AG04450 (cell line): ENCODE measurements around the gene ITGB1. TPM values are rescaled to one million over a fixed set of nuclear protein-coding genes. Genes with fewer than 3 reads are reported as not detected.
"Not testable (repeated sequence)": the region's sequence is repeated elsewhere in the genome, so short reads cannot be mapped to it uniquely, and the experiment has no call there.

Source experiments
- CTCF ChIA-PET: fragments of 300-600, 350-600 bp; formaldehyde crosslinking; extraction: SDS; loops from one replicate; lab custom pipeline; 2022; ENCODE audit warnings: antibody characterized with exemption, inconsistent platforms; lab: Charles Lee
- POLR2A ChIA-PET: fragments of 350-600 bp; formaldehyde crosslinking; extraction: SDS; loops from one replicate; lab custom pipeline; 2021; ENCODE audit warnings: antibody characterized with exemption, inconsistent platforms; lab: Yijun Ruan, JAX
- DNase-seq: peaks from one replicate; pipeline ENCODE4 v3.0.0-alpha.2; 2011; ENCODE audit warnings: low read depth, low spot score
- H3K27ac ChIP-seq: one replicate; pipeline ENCODE4 v1.5.1; 2012; ENCODE audit warnings: low read depth, low read length, control low read depth
- H3K27me3 ChIP-seq: one replicate; pipeline ENCODE4 v1.6.0; 2012; ENCODE audit warnings: low read length; ENCODE audit not compliant: control insufficient read depth, insufficient read depth
- H3K4me3 ChIP-seq: 2 replicates; pipeline ENCODE4 v1.5.1; 2011; ENCODE audit warnings: mild to moderate bottlenecking, low read depth, low read length, control low read depth
- H3K9me3 ChIP-seq: 2 replicates; pipeline ENCODE4 v1.5.1; 2012; ENCODE audit warnings: low read length; ENCODE audit not compliant: control insufficient read depth, insufficient read depth
- CTCF ChIP-seq: IDR thresholded peaks from 2 replicates; pipeline ENCODE4 v1.5.1; 2011; ENCODE audit warnings: low read depth, low read length, control low read depth, inconsistent platforms
- polyA plus RNA-seq: library from polyadenylated mRNA; depleted of rRNA; stranded (reverse); fragments of >200 nt; gene quantifications from 2 replicates; pipeline ENCODE4 v1.2.3, GENCODE V29; 2011

The ITGB1 gene
- polyA plus RNA-seq, 1 experiment, result 2,796 TPM

DNA sequence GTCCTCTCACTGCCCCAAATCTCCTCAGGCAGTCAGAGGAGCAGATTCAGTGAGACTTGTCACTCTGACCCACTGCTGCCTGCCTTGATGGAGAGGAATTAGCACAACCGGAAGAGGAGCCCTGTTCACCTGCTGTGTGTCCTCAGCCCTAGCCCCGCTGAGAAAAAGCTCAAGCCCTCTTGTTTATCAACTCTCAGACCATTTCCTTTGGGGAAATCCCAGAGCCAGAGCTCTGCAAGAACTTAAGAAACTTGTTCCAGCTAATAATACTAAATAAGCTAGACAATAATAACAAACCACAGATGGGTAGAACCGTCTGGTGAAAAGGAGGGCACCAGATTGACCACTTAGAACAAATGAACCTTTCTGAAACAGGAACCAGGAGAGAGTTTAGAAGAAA lies 37.7 kb upstream of the ITGB1 start:
- no peak for TF ChIP-seq CTCF
- POLR2A ChIA-PET, result interaction anchor here (1.2 kb wide), 1 partner anchor 16 kb away, joined by 4 read pairs; no protein-coding TSS in a partner anchor
- Histone ChIP-seq H3K4me3 (no peak overlapping the region), H3K27ac (no peak overlapping the region), H3K27me3 (no peaks in the 10 kb centered on the region), H3K9me3 (no peaks in the 10 kb centered on the region)
- no peak for DNase-seq
- CTCF ChIA-PET, result no interaction called here

GRCh38 chr10:32995066-32995622 lies 37.1 kb upstream of the ITGB1 start:
- no peaks in the 10 kb centered on the region for H3K27me3 ChIP-seq
- DNase-seq, result no peak
- TF ChIP-seq CTCF, result no peak
- H3K4me3 ChIP-seq, result no peak overlapping the region
- no peaks in the 10 kb centered on the region for H3K9me3 ChIP-seq
- ChIA-PET CTCF (no interaction called here), POLR2A (no interaction called here)
- no peak overlapping the region for H3K27ac ChIP-seq

GRCh38 chr10:32994632-32995031 lies 36.6 kb upstream of the ITGB1 start:
- CTCF ChIA-PET, POLR2A ChIA-PET: not testable (repeated sequence)

GRCh38 chr10:32992310-32992709 lies 34.3 kb upstream of the ITGB1 start:
- H3K27me3 ChIP-seq, POLR2A ChIA-PET, H3K27ac ChIP-seq, H3K9me3 ChIP-seq, CTCF ChIA-PET, DNase-seq, H3K4me3 ChIP-seq: not testable (repeated sequence)

More at GRCh38 chr10:32994632-32995031, 36.6 kb upstream of the ITGB1 start:
- not testable (repeated sequence) for H3K27ac ChIP-seq, H3K27me3 ChIP-seq, H3K4me3 ChIP-seq, H3K9me3 ChIP-seq, DNase-seq

DNA sequence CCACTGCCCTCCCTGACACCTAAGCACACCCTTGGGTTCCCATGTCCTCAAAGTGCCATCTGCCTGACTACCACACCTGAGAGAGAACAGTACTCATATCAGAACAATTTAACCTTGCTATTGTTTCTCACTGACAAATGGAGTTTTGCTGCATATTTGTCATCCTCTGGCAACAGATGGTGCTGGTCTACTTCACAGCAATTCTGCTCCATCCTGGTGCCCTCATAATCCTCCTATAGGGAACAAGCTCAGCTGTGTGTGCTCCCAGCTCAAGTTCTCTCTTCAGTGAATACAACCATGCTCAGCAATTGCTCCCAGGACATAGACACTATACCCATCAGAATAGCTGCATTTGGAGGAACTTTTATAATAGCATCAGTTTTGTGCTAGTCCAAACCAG lies 32.8 kb upstream of the ITGB1 start:
- Histone ChIP-seq H3K27ac (no peak overlapping the region), H3K4me3 (no peak overlapping the region), H3K27me3 (no peaks in the 10 kb centered on the region), H3K9me3 (no peaks in the 10 kb centered on the region)
- no peak for DNase-seq
- ChIA-PET CTCF (no interaction called here), POLR2A (no interaction called here)
- TF ChIP-seq CTCF, result no peak

DNA sequence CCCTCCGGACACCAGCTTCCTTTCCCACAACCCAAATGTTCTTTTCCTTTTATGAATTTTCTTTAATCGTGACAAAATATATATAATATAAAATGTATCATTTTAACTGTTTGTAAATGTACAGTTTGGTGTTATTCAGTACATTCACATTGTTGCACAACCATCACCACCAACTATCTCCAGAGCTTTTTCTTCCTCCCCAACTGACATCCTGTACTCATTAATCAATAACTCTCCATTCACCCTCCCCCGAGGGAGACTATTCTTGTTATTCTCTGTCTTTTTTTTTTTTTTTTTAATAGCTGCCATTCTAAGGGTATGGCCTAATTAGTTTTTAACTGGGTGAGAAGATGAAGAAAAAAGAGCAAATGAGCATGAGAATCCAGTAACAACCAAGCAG lies 30.6 kb upstream of the ITGB1 start:
- CTCF ChIA-PET, result no interaction called here
- Histone ChIP-seq H3K27me3 (no peaks in the 10 kb centered on the region), H3K27ac (no peak overlapping the region), H3K9me3 (no peaks in the 10 kb centered on the region), H3K4me3 (no peak overlapping the region)
- no peak for TF ChIP-seq CTCF
- no peak for DNase-seq
- POLR2A ChIA-PET, result no interaction called here
